ENCODE measurements around the gene NUTM2F.
"Not testable (repeated sequence)": the region's sequence is repeated elsewhere in the genome, so short reads cannot be mapped to it uniquely, and the experiment has no call there.

The NUTM2F gene

GRCh38 chr9:94317949-94318657 is 10.3 kb downstream of the NUTM2F start:
- DNase-seq (ENCODE audit: low spot score); in situ Hi-C loops (cut with MboI; ENCODE audit: low sequenced_read_pairs, unreplicated experiment): not testable (repeated sequence)

- in situ Hi-C loops (cut with MboI; ENCODE audit: low sequenced_read_pairs, unreplicated experiment); DNase-seq (ENCODE audit: low spot score): not testable (repeated sequence)
Observed at GRCh38 chr9:94316236-94316635, 12.2 kb downstream of the NUTM2F start.

- in situ Hi-C loops (cut with MboI; ENCODE audit: low sequenced_read_pairs, unreplicated experiment); DNase-seq (ENCODE audit: low spot score): not testable (repeated sequence)
Observed at GRCh38 chr9:94315034-94315984, 13.1 kb downstream of the NUTM2F start.

GRCh38 chr9:94303321-94303720 is 25.1 kb downstream of the NUTM2F start:
- TF ChIP-seq CTCF (IDR thresholded peaks at IDR 0.05; ENCODE audit: borderline replicate concordance, control extremely low read depth, extremely low read depth, insufficient read depth, missing control alignments) = no peak
- in situ Hi-C loops (cut with MboI; ENCODE audit: low sequenced_read_pairs, unreplicated experiment) = no loop called here
- no peak for DNase-seq (ENCODE audit: low spot score)

GRCh38 chr9:94302426-94302825 is 26.0 kb downstream of the NUTM2F start:
- no peak for TF ChIP-seq CTCF (IDR thresholded peaks at IDR 0.05; ENCODE audit: borderline replicate concordance, control extremely low read depth, extremely low read depth, insufficient read depth, missing control alignments)
- in situ Hi-C loops (cut with MboI; ENCODE audit: low sequenced_read_pairs, unreplicated experiment) = no loop called here

GRCh38 chr9:94301583-94301982 is 26.9 kb downstream of the NUTM2F start:
- in situ Hi-C loops (cut with MboI; ENCODE audit: low sequenced_read_pairs, unreplicated experiment) = no loop called here
- DNase-seq (ENCODE audit: low spot score) = no peak
- TF ChIP-seq CTCF (IDR thresholded peaks at IDR 0.05; ENCODE audit: borderline replicate concordance, control extremely low read depth, extremely low read depth, insufficient read depth, missing control alignments) = no peak

More at GRCh38 chr9:94302426-94302825, 26.0 kb downstream of the NUTM2F start:
- DNase-seq (ENCODE audit: low spot score) = no peak

- in situ Hi-C loops (cut with MboI; ENCODE audit: low sequenced_read_pairs, unreplicated experiment) = no loop called here
Observed at GRCh38 chr9:94300470-94301301, 27.8 kb downstream of the NUTM2F start.

More at GRCh38 chr9:94300470-94301301, 27.8 kb downstream of the NUTM2F start:
- no peak for DNase-seq (ENCODE audit: low spot score)
- no peak for TF ChIP-seq CTCF (IDR thresholded peaks at IDR 0.05; ENCODE audit: borderline replicate concordance, control extremely low read depth, extremely low read depth, insufficient read depth, missing control alignments)
